ENCODE measurements around the gene OTOF. TPM values are rescaled to one million over a fixed set of nuclear protein-coding genes. Genes with fewer than 3 reads are reported as not detected.

OTOF gene
- total and polyA plus RNA-seq, 2 donors (not counting 3 experiments of a cell fraction or from before 2014, with no cell fraction given) = 0.06 to 0.22 TPM

GRCh38 chr2:26475832-26476501, 2.0 kb downstream of the OTOF start:
- Histone ChIP-seq H2AFZ (ENCODE audit: low read depth, low read length) (no peak overlapping the region), H3K9me3 (replicated peaks; ENCODE audit: control insufficient read depth, insufficient read depth, low read length) (no peaks in the 10 kb centered on the region), H3K4me2 (ENCODE audit: insufficient read depth, low read length) (no peak overlapping the region), H3K4me1 (ENCODE audit: control insufficient read depth, extremely low read depth, insufficient read depth, low read length) (no peaks in the 10 kb centered on the region), H3K27ac (ENCODE audit: insufficient read depth, low read depth, low read length) (no peak overlapping the region), H3K36me3 (ENCODE audit: control insufficient read depth in 2 of 2, extremely low read depth in 1 of 2, insufficient read depth in 2 of 2, low read length in 2 of 2) (no peaks in the 10 kb centered on the region), H3K9ac (replicated peaks; ENCODE audit: extremely low read depth, insufficient read depth, low read length) (no peak overlapping the region), H3K4me3 (replicated peaks in 1 of 3; ENCODE audit: insufficient read depth in 1 of 3, low read depth in 1 of 3, low read length in 3 of 3) (no peak overlapping the region), H3K27me3 (ENCODE audit: control insufficient read depth in 2 of 2, insufficient read depth in 2 of 2, low read length in 2 of 2) (no peaks in the 10 kb centered on the region), H3K9me1 (replicated peaks; ENCODE audit: control insufficient read depth, extremely low read depth, insufficient read depth, low read length) (no peaks in the 10 kb centered on the region), H3K79me2 (ENCODE audit: control insufficient read depth, insufficient read depth, low read length) (no peaks in the 10 kb centered on the region), H4K20me1 (replicated peaks; ENCODE audit: control insufficient read depth, extremely low read depth, insufficient read depth, low read length) (no peaks in the 10 kb centered on the region)
- FAIRE-seq = no peak
- no TSS peak for BruUV-seq (replicated peaks)
- dilution Hi-C loops (cut with MboI; ENCODE audit: extremely low pct_ligation_motif_present, low sequenced_read_pairs) = no loop called here
- DNase-seq (ENCODE audit: low read depth, low spot score) = no peak
- intact Hi-C loops (cut with micrococcal nuclease) = no loop called here
- ChIA-PET POLR2A (no interaction called here), CTCF (no interaction called here)
- TF ChIP-seq MAX (IDR thresholded peaks at IDR 0.05; ENCODE audit: insufficient read depth, insufficient read length) (no peak), EZH2 (IDR thresholded peaks at IDR 0.05; ENCODE audit: borderline replicate concordance, low read depth, low read length, severe bottlenecking) (no peak), MYC (IDR thresholded peaks at IDR 0.05; ENCODE audit: low read depth, low read length) (no peak), POLR2A (IDR thresholded peaks at IDR 0.05; ENCODE audit: low read depth, low read length) (no peak)

GRCh38 chr2:26475037-26475436, 2.9 kb downstream of the OTOF start:
- H3K4me3 ChIP-seq (replicated peaks in 1 of 3; ENCODE audit: insufficient read depth in 1 of 3, low read depth in 1 of 3, low read length in 3 of 3) = no peak overlapping the region
- intact Hi-C loops (cut with micrococcal nuclease) = no loop called here
- CTCF ChIA-PET = no interaction called here

More at GRCh38 chr2:26475037-26475436, 2.9 kb downstream of the OTOF start:
- no peaks in the 10 kb centered on the region for H3K9me1 ChIP-seq (replicated peaks; ENCODE audit: control insufficient read depth, extremely low read depth, insufficient read depth, low read length)
- H3K4me2 ChIP-seq (ENCODE audit: insufficient read depth, low read length) = no peak overlapping the region
- TF ChIP-seq POLR2AphosphoS5 (IDR thresholded peaks at IDR 0.05; ENCODE audit: insufficient read depth, low read depth, low read length) (no peak), EZH2 (IDR thresholded peaks at IDR 0.05; ENCODE audit: borderline replicate concordance, low read depth, low read length, severe bottlenecking) (no peak), GATA2 (IDR thresholded peaks at IDR 0.05; ENCODE audit: insufficient read depth, insufficient read length, low read depth, low read length) (no peak), CTCF (IDR thresholded peaks at IDR 0.05; ENCODE audit: extremely low read depth in 1 of 2, insufficient read depth in 1 of 2, low read depth in 1 of 2, low read length in 2 of 2) (no peak), FOS (IDR thresholded peaks at IDR 0.05; ENCODE audit: borderline replicate concordance, insufficient read depth, low read length) (no peak), MAX (IDR thresholded peaks at IDR 0.05; ENCODE audit: insufficient read depth, insufficient read length) (no peak), POLR2A (IDR thresholded peaks at IDR 0.05; ENCODE audit: low read depth, low read length) (no peak), MYC (IDR thresholded peaks at IDR 0.05; ENCODE audit: low read depth, low read length) (no peak), JUN (IDR thresholded peaks at IDR 0.05; ENCODE audit: borderline replicate concordance, insufficient read depth, insufficient read length, low read depth) (no peak)
- H2AFZ ChIP-seq (ENCODE audit: low read depth, low read length) = no peak overlapping the region
- POLR2A ChIA-PET = no interaction called here
- FAIRE-seq = no peak
- no peaks in the 10 kb centered on the region for H3K79me2 ChIP-seq (ENCODE audit: control insufficient read depth, insufficient read depth, low read length)
- dilution Hi-C loops (cut with MboI; ENCODE audit: extremely low pct_ligation_motif_present, low sequenced_read_pairs) = no loop called here
- H4K20me1 ChIP-seq (replicated peaks; ENCODE audit: control insufficient read depth, extremely low read depth, insufficient read depth, low read length) = no peaks in the 10 kb centered on the region
- BruUV-seq (replicated peaks) = no TSS peak
- H3K27me3 ChIP-seq (ENCODE audit: control insufficient read depth in 2 of 2, insufficient read depth in 2 of 2, low read length in 2 of 2) = no peaks in the 10 kb centered on the region
- H3K4me1 ChIP-seq (ENCODE audit: control insufficient read depth, extremely low read depth, insufficient read depth, low read length) = no peaks in the 10 kb centered on the region
- no peak overlapping the region for H3K9ac ChIP-seq (replicated peaks; ENCODE audit: extremely low read depth, insufficient read depth, low read length)
- no peak overlapping the region for H3K27ac ChIP-seq (ENCODE audit: insufficient read depth, low read depth, low read length)
- H3K36me3 ChIP-seq (ENCODE audit: control insufficient read depth in 2 of 2, extremely low read depth in 1 of 2, insufficient read depth in 2 of 2, low read length in 2 of 2) = no peaks in the 10 kb centered on the region
- no peaks in the 10 kb centered on the region for H3K9me3 ChIP-seq (replicated peaks; ENCODE audit: control insufficient read depth, insufficient read depth, low read length)
- DNase-seq (ENCODE audit: low read depth, low spot score) = no peak

All from endothelial cell of umbilical vein (primary cell).